DND-41 (cell line): ENCODE results near the gene TBX4.
"Not testable (repeated sequence)": the region's sequence is repeated elsewhere in the genome, so short reads cannot be mapped to it uniquely, and the experiment has no call there.

Experiments used
- CTCF ChIP-seq: IDR thresholded peaks from 2 replicates; pipeline ENCODE4 v1.5.1; 2012; ENCODE audit warnings: borderline replicate concordance, low read length, moderate library complexity, mild to moderate bottlenecking; ENCODE audit not compliant: poor library complexity, severe bottlenecking; ENCODE audit errors: extremely low read depth
- EZH2 ChIP-seq: IDR thresholded peaks from 3 replicates; pipeline ENCODE4 v1.6.1; 2012; ENCODE audit warnings: borderline replicate concordance, low read depth, mild to moderate bottlenecking, moderate library complexity, low read length, inconsistent platforms; ENCODE audit not compliant: severe bottlenecking

- not testable (repeated sequence) for TF ChIP-seq CTCF, EZH2
These were observed 3.1 kb upstream of the TBX4 start for GRCh38 chr17:61449140-61449539.
